Suprapubic skin (tissue), 4 donors: ENCODE data around the gene IRX4. TPM values are rescaled to one million over a fixed set of nuclear protein-coding genes. Genes with fewer than 3 reads are reported as not detected.

ENCODE experiments used
- DNase-seq, 2 donors: peaks; one replicate each; pipeline ENCODE4 v3.0.0-alpha.2; 2019; ENCODE audit warnings: low spot score in 2 of 2
- H3K27ac ChIP-seq: fragments of 200-600 bp; sonication (generic); one replicate; pipeline ENCODE4 v1.5.1; 2019
- H3K27me3 ChIP-seq: fragments of 200-600 bp; sonication (generic); one replicate; pipeline ENCODE4 v1.5.1; 2019
- H3K36me3 ChIP-seq: fragments of 200-600 bp; sonication (generic); one replicate; pipeline ENCODE4 v1.5.1; 2019
- H3K4me1 ChIP-seq: fragments of 200-600 bp; sonication (generic); one replicate; pipeline ENCODE4 v1.5.1; 2019
- H3K4me3 ChIP-seq: fragments of 200-600 bp; sonication (generic); one replicate; pipeline ENCODE4 v1.5.1; 2019; ENCODE audit warnings: mild to moderate bottlenecking
- H3K9me3 ChIP-seq: fragments of 200-600 bp; sonication (generic); one replicate; pipeline ENCODE4 v1.5.1; 2019
- CTCF ChIP-seq, 2 donors: fragments of 200-600 bp in 1 of 2; fragments of 450-650 bp in 1 of 2; sonication (generic) in 1 of 2; IDR thresholded peaks; one replicate each; pipeline ENCODE4 v1.5.1; 2016 to 2019; ENCODE audit warnings: antibody characterized with exemption in 2 of 2, mild to moderate bottlenecking in 1 of 2, moderate library complexity in 1 of 2
- EP300 ChIP-seq: sonication (generic); formaldehyde crosslinking; IDR thresholded peaks from one replicate; pipeline ENCODE4 v1.6.1; 2017; ENCODE audit warnings: antibody characterized with exemption
- POLR2A ChIP-seq, 2 donors: fragments of 450-650 bp; IDR thresholded peaks; one replicate each; pipeline ENCODE4 v1.6.1; 2017; ENCODE audit warnings: antibody characterized with exemption in 2 of 2, mild to moderate bottlenecking in 2 of 2, moderate library complexity in 2 of 2
- POLR2AphosphoS5 ChIP-seq, 3 donors: sonication (generic); formaldehyde crosslinking; IDR thresholded peaks; one replicate each; pipeline ENCODE4 v1.6.1; 2017; ENCODE audit warnings: antibody characterized with exemption in 3 of 3
- WGBS: methylation state at CpG from one replicate; pipeline ENCODE4 v1.1.5; 2018; 5-methylcytosine and 5-hydroxymethylcytosine counted together
- total RNA-seq, 4 donors: library from RNA; depleted of rRNA; stranded (reverse); fragments of >200 nt; gene quantifications; one replicate each; pipeline ENCODE4 v1.1.0, GENCODE V29; 2016

The IRX4 gene
- total RNA-seq, 4 donors from 2014 or later, result 20.3 to 45.9 (median 33.5) TPM

- Histone ChIP-seq H3K27ac (no peak overlapping the region), H3K4me3 (no peak overlapping the region), H3K36me3 (no peaks in the 10 kb centered on the region), H3K27me3 (peaks cover 57% of the 10 kb centered on the region), H3K4me1 (peaks cover 15% of the 10 kb centered on the region), H3K9me3 (no peaks in the 10 kb centered on the region)
- no peak for DNase-seq
- 72% methylated on average over 8 of the region's 9 CpGs for WGBS
- no peak for TF ChIP-seq POLR2A (IDR thresholded peaks at IDR 0.05)
- no peak for TF ChIP-seq POLR2AphosphoS5 (IDR thresholded peaks at IDR 0.05)
Measured at GRCh38 chr5:1892211-1892610, 9.5 kb upstream of the IRX4 start.

GRCh38 chr5:1891391-1891790, 8.7 kb upstream of the IRX4 start:
- Histone ChIP-seq H3K27ac (no peak overlapping the region), H3K4me1 (peaks cover 19% of the 10 kb centered on the region), H3K4me3 (no peak overlapping the region), H3K36me3 (no peaks in the 10 kb centered on the region), H3K27me3 (peaks cover 59% of the 10 kb centered on the region), H3K9me3 (no peaks in the 10 kb centered on the region)
- TF ChIP-seq POLR2A (IDR thresholded peaks at IDR 0.05), result no peak
- TF ChIP-seq POLR2AphosphoS5 (IDR thresholded peaks at IDR 0.05), result no peak
- TF ChIP-seq EP300, result no peak
- TF ChIP-seq CTCF (IDR thresholded peaks at IDR 0.05), result no peak
- no peak for DNase-seq
- WGBS, result 64% methylated on average over 16 of the region's 16 CpGs

- WGBS, result 62% methylated on average over 3 of the region's 4 CpGs
- H3K4me1 ChIP-seq, result peaks cover 24% of the 10 kb centered on the region
Measured at GRCh38 chr5:1890296-1890695, 7.6 kb upstream of the IRX4 start.

GRCh38 chr5:1889321-1890065, 6.8 kb upstream of the IRX4 start:
- H3K9me3 ChIP-seq, result no peaks in the 10 kb centered on the region
- peaks cover 74% of the 10 kb centered on the region for H3K27me3 ChIP-seq
- peaks cover 28% of the 10 kb centered on the region for H3K4me1 ChIP-seq
- no peaks in the 10 kb centered on the region for H3K36me3 ChIP-seq
- DNase-seq, result no peak
- no peak overlapping the region for H3K4me3 ChIP-seq
- no peak overlapping the region for H3K27ac ChIP-seq
- 43% methylated on average over 8 of the region's 13 CpGs for WGBS
- no peak for TF ChIP-seq POLR2A (IDR thresholded peaks at IDR 0.05)
- TF ChIP-seq EP300, result no peak
- TF ChIP-seq POLR2AphosphoS5 (IDR thresholded peaks at IDR 0.05), result no peak
- TF ChIP-seq CTCF (IDR thresholded peaks at IDR 0.05), result no peak

More at GRCh38 chr5:1890296-1890695, 7.6 kb upstream of the IRX4 start:
- Histone ChIP-seq H3K4me3 (no peak overlapping the region), H3K27ac (no peak overlapping the region), H3K9me3 (no peaks in the 10 kb centered on the region), H3K36me3 (no peaks in the 10 kb centered on the region), H3K27me3 (peaks cover 66% of the 10 kb centered on the region)
- TF ChIP-seq POLR2AphosphoS5 (IDR thresholded peaks at IDR 0.05), result no peak
- TF ChIP-seq EP300, result no peak
- no peak for TF ChIP-seq CTCF (IDR thresholded peaks at IDR 0.05)
- no peak for TF ChIP-seq POLR2A (IDR thresholded peaks at IDR 0.05)
- no peak for DNase-seq

GRCh38 chr5:1888541-1889251, 6.0 kb upstream of the IRX4 start:
- no peaks in the 10 kb centered on the region for H3K36me3 ChIP-seq
- no peak overlapping the region for H3K4me3 ChIP-seq
- peaks cover 34% of the 10 kb centered on the region for H3K4me1 ChIP-seq
- peaks cover 82% of the 10 kb centered on the region for H3K27me3 ChIP-seq
- no peak for DNase-seq
- no peak overlapping the region for H3K27ac ChIP-seq
- 39% methylated on average over 17 of the region's 24 CpGs for WGBS
- H3K9me3 ChIP-seq, result no peaks in the 10 kb centered on the region
- TF ChIP-seq POLR2A (IDR thresholded peaks at IDR 0.05) (no peak), EP300 (no peak), CTCF (IDR thresholded peaks at IDR 0.05) (no peak), POLR2AphosphoS5 (IDR thresholded peaks at IDR 0.05) (no peak)
